Lung (tissue), 12 donors: ENCODE measurements around the gene CCL2. TPM values are rescaled to one million over a fixed set of nuclear protein-coding genes. Genes with fewer than 3 reads are reported as not detected.

Experiments
- ATAC-seq: fragments of 200-7000 bp; cut with Tn5 transposase; one replicate; pipeline ENCODE4 v1.9.1; 2020; ENCODE audit warnings: moderate number of reproducible peaks; ENCODE audit not compliant: insufficient read depth, low FRiP score
- DNase-seq, 3 donors: peaks; one replicate each; pipeline ENCODE4 v3.0.0-alpha.2; 2013 to 2017
- H3K27ac ChIP-seq, 2 donors: one replicate each; pipeline ENCODE4 v1.5.1; 2013; ENCODE audit warnings: mild to moderate bottlenecking in 2 of 2, moderate library complexity in 2 of 2, control low read depth in 1 of 2, inconsistent platforms in 1 of 2, low read depth in 1 of 2, low read length in 1 of 2
- H3K27me3 ChIP-seq, 3 donors: one replicate each; pipeline ENCODE4 v1.5.1; 2013; ENCODE audit warnings: low read length in 2 of 3; ENCODE audit not compliant: control insufficient read depth in 3 of 3, insufficient read depth in 3 of 3
- H3K36me3 ChIP-seq, 4 donors: one replicate each; pipeline ENCODE4 v1.5.1; 2013; ENCODE audit warnings: low read length in 4 of 4, mild to moderate bottlenecking in 1 of 4, moderate library complexity in 1 of 4; ENCODE audit not compliant: control insufficient read depth in 4 of 4, insufficient read depth in 4 of 4
- H3K4me1 ChIP-seq, 5 donors: one replicate each; pipeline ENCODE4 v1.5.1; 2013; ENCODE audit warnings: low read length in 5 of 5, mild to moderate bottlenecking in 2 of 5, moderate library complexity in 1 of 5; ENCODE audit not compliant: control insufficient read depth in 5 of 5, insufficient read depth in 5 of 5
- H3K4me3 ChIP-seq: one replicate; pipeline ENCODE4 v1.5.1; 2013; ENCODE audit warnings: mild to moderate bottlenecking, control low read depth, moderate library complexity
- H3K9ac ChIP-seq, 2 donors: one replicate each; pipeline ENCODE4 v1.5.1; 2013; ENCODE audit warnings: low read length in 2 of 2, control low read depth in 1 of 2; ENCODE audit not compliant: insufficient read depth in 1 of 2
- H3K9me3 ChIP-seq, 4 donors: one replicate each; pipeline ENCODE4 v1.5.1; 2013; ENCODE audit warnings: low read length in 3 of 4, mild to moderate bottlenecking in 1 of 4, moderate library complexity in 1 of 4; ENCODE audit not compliant: control insufficient read depth in 4 of 4, insufficient read depth in 3 of 4
- CTCF ChIP-seq: IDR thresholded peaks from 2 replicates; pipeline ENCODE4 v1.5.1; 2012; ENCODE audit warnings: mild to moderate bottlenecking; ENCODE audit errors: control extremely low read depth, extremely low read depth
- WGBS, 2 donors: extraction: QIAGEN DNeasy Blood & Tissue Kit; methylation state at CpG; one replicate each; pipeline ENCODE4 v1.1.7; 2013; 5-methylcytosine and 5-hydroxymethylcytosine counted together
- polyA plus RNA-seq, 2 donors: library from polyadenylated mRNA; stranded (reverse); fragments of 200-250 nt; gene quantifications; one replicate each; pipeline ENCODE4 v1.2.1, GENCODE V29; 2013
- total RNA-seq, 2 donors: library from RNA; depleted of rRNA in 1 of 2; stranded (reverse); fragments of >200 nt in 1 of 2; gene quantifications; one replicate each; pipeline ENCODE4 v1.2.1, GENCODE V29; 2014 to 2021
- donor health status: control.
- donor health status: control.
- donor health status: Bipolar disorder and iron deficiency.
- donor health status: healthy.
- donor health status: DM: yes; HTN: yes; CAD: no.

Gene CCL2
- total and polyA plus RNA-seq, 4 donors, result 80.8 to 1,172 (median 160) TPM

- Histone ChIP-seq H3K27me3 (peaks cover 0 to 2% (median 0%) of the 10 kb centered on the region in 3 donors), H3K36me3 (no peaks in the 10 kb centered on the region), H3K9ac (no peak overlapping the region), H3K9me3 (no peaks in the 10 kb centered on the region), H3K4me1 (no peaks in the 10 kb centered on the region), H3K4me3 (no peak overlapping the region), H3K27ac (no peak overlapping the region)
- no peak for DNase-seq
- no peak for ATAC-seq
- WGBS, 2 donors, result 89 to 94% methylated on average over 6 of the region's 6 CpGs
- no peak for TF ChIP-seq CTCF
Measured at GRCh38 chr17:34291721-34292348, 36.8 kb downstream of the CCL2 start.

- WGBS, 2 donors, result 97 to 98% methylated on average over 2 of the region's 2 CpGs
- no peak for DNase-seq
- Histone ChIP-seq H3K27ac (no peak overlapping the region), H3K9ac (no peak overlapping the region), H3K9me3 (no peaks in the 10 kb centered on the region), H3K4me3 (no peak overlapping the region), H3K27me3 (no peaks in the 10 kb centered on the region), H3K36me3 (no peaks in the 10 kb centered on the region), H3K4me1 (peaks cover 0 to 7% (median 0%) of the 10 kb centered on the region in 5 donors)
- ATAC-seq, result no peak
- TF ChIP-seq CTCF, result no peak
Measured at GRCh38 chr17:34299027-34299426, 43.9 kb downstream of the CCL2 start.

GRCh38 chr17:34299956-34300577 lies 45.0 kb downstream of the CCL2 start:
- peaks cover 0 to 7% (median 0%) of the 10 kb centered on the region in 5 donors for H3K4me1 ChIP-seq
- WGBS, 2 donors, result 77 to 92% methylated on average over 3 of the region's 3 CpGs
- peak overlapping the region in 1 of 2 donors; percentile 43 for H3K27ac ChIP-seq
- peak in 1 of 3 donors; percentile 16 for DNase-seq
- no peaks in the 10 kb centered on the region for H3K9me3 ChIP-seq
- no peak for ATAC-seq
- no peak overlapping the region for H3K9ac ChIP-seq
- no peaks in the 10 kb centered on the region for H3K27me3 ChIP-seq
- H3K36me3 ChIP-seq, result no peaks in the 10 kb centered on the region
- no peak for TF ChIP-seq CTCF
- no peak overlapping the region for H3K4me3 ChIP-seq
